WERI-Rb-1 (cell line): ENCODE measurements around the gene GPANK1.

ENCODE experiments used
- DNase-seq: peaks from one replicate; pipeline ENCODE4 v3.0.0-alpha.2; 2020
- H3K27ac ChIP-seq: fragments of 250-450 bp; sonication (Bioruptor Pico); 2 replicates; pipeline ENCODE4 v1.5.1; 2020; ENCODE audit warnings: mild to moderate bottlenecking, moderate library complexity
- H3K27me3 ChIP-seq: fragments of 250-450 bp; sonication (Bioruptor Pico); 2 replicates; pipeline ENCODE4 v1.5.1; 2021; ENCODE audit warnings: mild to moderate bottlenecking, low read depth, moderate library complexity; ENCODE audit not compliant: insufficient read depth, severe bottlenecking
- H3K36me3 ChIP-seq: fragments of 250-450 bp; sonication (Bioruptor Pico); 2 replicates; pipeline ENCODE4 v1.5.1; 2020; ENCODE audit warnings: mild to moderate bottlenecking, moderate library complexity
- H3K4me3 ChIP-seq: 2 replicates; pipeline ENCODE4 v1.5.1; 2011; ENCODE audit warnings: low read depth, mild to moderate bottlenecking, control low read depth, low read length
- H3K9me3 ChIP-seq: fragments of 250-450 bp; sonication (Bioruptor Pico); 2 replicates; pipeline ENCODE4 v1.5.1; 2021; ENCODE audit warnings: mild to moderate bottlenecking, moderate library complexity; ENCODE audit not compliant: severe bottlenecking
- CTCF ChIP-seq: IDR thresholded peaks from 2 replicates; pipeline ENCODE4 v1.5.1; 2011; ENCODE audit warnings: low read depth, mild to moderate bottlenecking, control low read depth, inconsistent platforms, low read length

The GPANK1 gene

DNA sequence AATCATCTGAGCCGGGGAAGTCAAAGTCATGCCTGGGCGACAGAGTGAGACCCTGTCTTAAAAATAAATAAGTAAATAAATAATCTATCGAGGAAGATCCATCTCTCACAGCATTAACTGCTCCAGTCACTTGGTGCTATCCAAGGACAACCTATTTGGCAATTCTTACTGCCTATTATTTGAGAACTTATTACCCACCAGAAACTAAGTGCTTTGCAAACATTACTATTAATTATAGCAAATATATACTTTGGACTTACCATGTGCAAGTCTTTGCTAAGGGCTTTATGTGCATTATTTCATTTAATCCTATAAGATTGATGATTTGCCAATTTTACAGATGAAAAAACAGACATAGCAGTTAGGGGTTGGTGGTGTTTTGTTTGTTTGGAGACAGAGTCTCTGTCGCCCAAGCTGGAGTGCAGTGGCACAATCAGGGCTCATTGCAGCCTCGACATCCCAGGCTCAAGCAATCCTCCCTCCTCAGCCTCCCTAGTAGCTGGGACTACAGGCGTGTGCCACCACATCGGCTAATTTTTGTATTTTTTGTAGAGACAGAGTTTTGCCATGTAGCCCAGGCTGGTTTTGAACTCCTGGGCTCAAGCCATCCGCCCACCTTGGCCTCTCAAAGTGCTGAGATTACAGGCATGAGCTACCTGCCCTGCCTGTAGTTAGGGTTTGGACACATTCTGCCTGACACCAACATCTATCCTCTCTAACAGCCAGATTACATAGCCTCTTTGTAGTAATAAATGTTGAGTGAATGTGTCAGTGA is 10.0 kb downstream of the GPANK1 start:
- Histone ChIP-seq H3K27me3 (no peaks in the 10 kb centered on the region), H3K4me3 (no peak overlapping the region), H3K36me3 (peaks cover 47% of the 10 kb centered on the region), H3K9me3 (no peaks in the 10 kb centered on the region), H3K27ac (no peak overlapping the region)
- no peak for TF ChIP-seq CTCF
- DNase-seq = no peak

- Histone ChIP-seq H3K4me3 (peak overlapping the region; percentile 69), H3K36me3 (peaks cover 50% of the 10 kb centered on the region), H3K9me3 (no peaks in the 10 kb centered on the region), H3K27ac (peak overlapping the region; percentile 97), H3K27me3 (no peaks in the 10 kb centered on the region)
- TF ChIP-seq CTCF = no peak
- peak; percentile 95 for DNase-seq
Measured at GRCh38 chr6:31652925-31653724, 11.7 kb downstream of the GPANK1 start.

DNA sequence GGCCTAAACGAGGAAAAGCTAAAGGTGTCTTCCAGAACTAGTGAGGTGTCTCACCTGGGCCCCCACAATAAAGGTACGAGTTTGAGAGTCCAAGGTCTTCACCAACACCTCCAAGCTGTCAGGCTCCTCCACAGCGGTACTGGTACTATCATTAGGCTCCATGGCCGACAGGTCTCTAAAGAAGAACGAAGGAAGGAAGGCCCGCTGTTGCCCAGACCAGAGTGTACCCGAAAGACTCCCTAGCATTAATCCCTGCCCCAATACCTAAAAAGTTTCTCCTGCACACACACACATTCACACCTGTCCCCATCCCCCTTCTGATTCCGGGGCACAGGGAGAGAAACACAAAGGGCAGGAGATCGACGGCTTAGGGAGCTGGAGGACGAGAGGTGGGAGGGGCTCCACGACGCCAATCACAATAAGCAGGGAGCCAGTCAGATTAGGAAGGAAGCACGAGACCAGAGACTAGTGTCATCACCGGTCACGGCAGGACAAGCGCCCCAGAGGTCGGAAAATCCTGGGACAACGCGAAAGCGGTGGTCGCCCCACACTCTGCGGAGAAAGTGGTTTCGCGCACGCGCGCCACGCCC is 13.1 kb downstream of the GPANK1 start:
- DNase-seq = peak; percentile 96
- peak overlapping the region; percentile 97 for H3K27ac ChIP-seq

DNA sequence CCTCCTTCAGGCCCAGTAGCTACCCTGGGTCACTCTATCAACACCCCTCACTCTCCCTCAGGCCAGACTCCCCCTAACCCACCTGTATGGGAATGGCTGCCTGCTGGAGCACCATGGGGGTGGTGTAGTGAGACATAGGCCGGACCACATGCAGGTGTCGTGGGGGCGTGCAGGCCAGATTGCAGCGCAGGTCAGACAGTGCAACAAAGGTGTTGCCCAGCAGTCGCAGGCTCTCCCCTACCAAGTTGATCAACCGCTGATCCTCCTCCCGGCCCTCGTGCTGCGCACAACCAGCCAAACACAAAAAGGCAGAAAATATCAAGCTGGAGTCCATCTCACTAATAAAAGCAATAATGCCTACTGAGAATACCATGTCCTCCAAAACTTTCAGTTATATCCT is 19.5 kb downstream of the GPANK1 start:
- no peaks in the 10 kb centered on the region for H3K9me3 ChIP-seq
- no peak overlapping the region for H3K27ac ChIP-seq
- no peaks in the 10 kb centered on the region for H3K27me3 ChIP-seq
- no peak for TF ChIP-seq CTCF
- DNase-seq = no peak
- H3K36me3 ChIP-seq = peaks cover 97% of the 10 kb centered on the region
- H3K4me3 ChIP-seq = no peak overlapping the region

More for the DNA sequence above, 13.1 kb downstream of the GPANK1 start:
- Histone ChIP-seq H3K36me3 (peaks cover 56% of the 10 kb centered on the region), H3K9me3 (no peaks in the 10 kb centered on the region), H3K4me3 (peak overlapping the region; percentile 69), H3K27me3 (no peaks in the 10 kb centered on the region)
- TF ChIP-seq CTCF = no peak

GRCh38 chr6:31643818-31644454 is 20.9 kb downstream of the GPANK1 start:
- no peak for TF ChIP-seq CTCF
- H3K4me3 ChIP-seq = no peak overlapping the region
- H3K36me3 ChIP-seq = peaks cover 97% of the 10 kb centered on the region
- H3K9me3 ChIP-seq = no peaks in the 10 kb centered on the region
- H3K27me3 ChIP-seq = no peaks in the 10 kb centered on the region
- DNase-seq = no peak
- no peak overlapping the region for H3K27ac ChIP-seq
